H1 (cell line): ENCODE measurements around the gene TRAF1. TPM values are rescaled to one million over a fixed set of nuclear protein-coding genes. Genes with fewer than 3 reads are reported as not detected.

Source experiments
- CTCF ChIA-PET: fragments of 300-600 bp; sonication (Branson Sonifier 250); formaldehyde crosslinking; loops from one replicate; lab custom pipeline; 2021; ENCODE audit not compliant: partially characterized antibody; lab: Charles Lee
- POLR2A ChIA-PET: fragments of 300-600 bp; sonication (Branson Sonifier 250); formaldehyde crosslinking; loops from one replicate; lab custom pipeline; 2021; ENCODE audit warnings: inconsistent platforms; ENCODE audit not compliant: partially characterized antibody; lab: Charles Lee
- DNase-seq, 2 experiments: peaks; one replicate each; pipeline versions ENCODE4 v3.0.0 to v3.0.0-alpha.2; 2010 to 2022; ENCODE audit warnings: low spot score in 2 of 2, low read depth in 1 of 2, mixed read lengths in 1 of 2
- FAIRE-seq: peaks from 2 replicates; lab custom pipeline; 2011; peaks lifted over from hg19 to GRCh38; lab: Jason Lieb, UNC
- H2AFZ ChIP-seq: 2 replicates; pipeline ENCODE4 v1.8.1; 2012; ENCODE audit warnings: low read length, inconsistent platforms
- H2AK5ac ChIP-seq: 2 replicates; pipeline ENCODE4 v1.6.1; 2013; ENCODE audit warnings: low read depth, low read length
- H2BK120ac ChIP-seq: replicated peaks from 2 replicates; pipeline ENCODE3; 2013; ENCODE audit warnings: low read depth, low read length, inconsistent platforms
- H2BK12ac ChIP-seq: 2 replicates; pipeline ENCODE4 v1.6.1; 2013; ENCODE audit warnings: low read depth, low read length
- H2BK15ac ChIP-seq: 2 replicates; pipeline ENCODE4 v1.6.1; 2013; ENCODE audit warnings: low read length
- H2BK20ac ChIP-seq: 2 replicates; pipeline ENCODE4 v1.6.1; 2013; ENCODE audit warnings: low read length
- H2BK5ac ChIP-seq: 2 replicates; pipeline ENCODE4 v1.6.1; 2013; ENCODE audit warnings: low read depth, low read length
- H3K14ac ChIP-seq: 2 replicates; pipeline ENCODE4 v1.6.1; 2013; ENCODE audit warnings: inconsistent platforms; ENCODE audit not compliant: insufficient read length
- H3K18ac ChIP-seq: 2 replicates; pipeline ENCODE4 v1.6.1; 2013; ENCODE audit warnings: low read length; ENCODE audit errors: extremely low read depth
- H3K23ac ChIP-seq: 2 replicates; pipeline ENCODE4 v1.6.1; 2013; ENCODE audit warnings: inconsistent platforms; ENCODE audit not compliant: insufficient read length
- H3K23me2 ChIP-seq: 2 replicates; pipeline ENCODE4 v1.6.1; 2013; ENCODE audit warnings: low read depth, low read length
- H3K27ac ChIP-seq: 2 replicates; pipeline ENCODE4 v1.6.1; 2011; ENCODE audit warnings: low read depth, low read length, inconsistent platforms
- H3K27me3 ChIP-seq, 4 experiments: replicated peaks in 1 of 4; 1 replicate in 1 of 4; 2 replicates in 3 of 4; pipeline versions ENCODE4 v1.6.1 to v1.8.1; 2011 to 2013; ENCODE audit warnings: low read length in 3 of 4, mild to moderate bottlenecking in 3 of 4, inconsistent platforms in 2 of 4, mixed read lengths in 2 of 4, moderate library complexity in 1 of 4; ENCODE audit not compliant: control insufficient read depth in 3 of 4, insufficient read depth in 3 of 4; ENCODE audit errors: extremely low read depth in 1 of 4
- H3K36me3 ChIP-seq, 4 experiments: 2 replicates each; pipeline versions ENCODE4 v1.6.1 to v1.8.1; 2011 to 2013; ENCODE audit warnings: mild to moderate bottlenecking in 4 of 4, low read length in 3 of 4, moderate library complexity in 2 of 4, control low read depth in 1 of 4, inconsistent platforms in 1 of 4; ENCODE audit not compliant: insufficient read depth in 4 of 4, control insufficient read depth in 2 of 4
- H3K4ac ChIP-seq: replicated peaks from 2 replicates; pipeline ENCODE3; 2013; ENCODE audit warnings: low read length, low read depth, mixed read lengths, inconsistent platforms; ENCODE audit not compliant: insufficient read length
- H3K4me1 ChIP-seq, 4 experiments: replicated peaks in 1 of 4; 1 replicate in 1 of 4; 2 replicates in 3 of 4; pipeline versions ENCODE4 v1.6.1 to v1.8.1; 2011 to 2013; ENCODE audit warnings: low read length in 3 of 4, inconsistent platforms in 2 of 4, mixed read lengths in 1 of 4; ENCODE audit not compliant: insufficient read depth in 4 of 4, control insufficient read depth in 3 of 4
- H3K4me2 ChIP-seq, 2 experiments: 2 replicates each; pipeline versions ENCODE4 v1.6.1 to v1.8.1; 2011 to 2013; ENCODE audit warnings: low read depth in 2 of 2, low read length in 2 of 2, control low read depth in 1 of 2, inconsistent platforms in 1 of 2, mild to moderate bottlenecking in 1 of 2; ENCODE audit not compliant: insufficient read depth in 1 of 2
- H3K4me3 ChIP-seq, 4 experiments: fragments of 200-600, 300-600 bp in 1 of 4; sonication (generic), shearing (Covaris generic), sonication (Bioruptor Twin) in 1 of 4; 2 replicates each; pipeline versions ENCODE4 v1.5.1 to v1.8.1; 2011 to 2016; ENCODE audit warnings: low read length in 4 of 4, low read depth in 3 of 4, control low read depth in 2 of 4, inconsistent platforms in 2 of 4, mild to moderate bottlenecking in 2 of 4, mixed read lengths in 1 of 4, moderate library complexity in 1 of 4; ENCODE audit not compliant: insufficient read depth in 2 of 4; ENCODE audit errors: extremely low read depth in 1 of 4
- H3K56ac ChIP-seq: replicated peaks from 2 replicates; pipeline ENCODE3; 2013; ENCODE audit warnings: low read depth, mild to moderate bottlenecking, mixed read lengths, low read length, inconsistent platforms; ENCODE audit not compliant: insufficient read length
- H3K79me1 ChIP-seq: 2 replicates; pipeline ENCODE4 v1.6.1; 2013; ENCODE audit warnings: low read depth, low read length, control low read depth
- H3K79me2 ChIP-seq, 2 experiments: 2 replicates each; pipeline versions ENCODE4 v1.6.1 to v1.8.1; 2012 to 2013; ENCODE audit warnings: low read length in 2 of 2, mild to moderate bottlenecking in 2 of 2, inconsistent platforms in 1 of 2; ENCODE audit not compliant: insufficient read depth in 2 of 2, control insufficient read depth in 1 of 2
- H3K9ac ChIP-seq, 4 experiments: replicated peaks in 1 of 4; 1 replicate in 1 of 4; 2 replicates in 3 of 4; pipeline versions ENCODE4 v1.6.1 to v1.8.1; 2011 to 2013; ENCODE audit warnings: low read depth in 3 of 4, low read length in 3 of 4, control low read depth in 2 of 4, mild to moderate bottlenecking in 2 of 4, moderate library complexity in 2 of 4, inconsistent platforms in 1 of 4; ENCODE audit errors: extremely low read depth in 1 of 4
- H3K9me3 ChIP-seq, 2 experiments: 2 replicates each; pipeline versions ENCODE4 v1.6.1 to v1.8.1; 2012 to 2013; ENCODE audit warnings: mild to moderate bottlenecking in 2 of 2, moderate library complexity in 2 of 2, control low read depth in 1 of 2, inconsistent platforms in 1 of 2, low read depth in 1 of 2, low read length in 1 of 2, mixed read lengths in 1 of 2; ENCODE audit not compliant: insufficient read depth in 2 of 2
- H4K20me1 ChIP-seq, 2 experiments: replicated peaks in 1 of 2; 2 replicates each; pipeline versions ENCODE3 to v1.8.1; 2011 to 2013; ENCODE audit warnings: inconsistent platforms in 2 of 2, low read length in 2 of 2, mild to moderate bottlenecking in 1 of 2; ENCODE audit not compliant: insufficient read depth in 2 of 2, control insufficient read depth in 1 of 2
- H4K5ac ChIP-seq: 2 replicates; pipeline ENCODE4 v1.6.1; 2013; ENCODE audit warnings: low read length, low read depth, mixed read lengths, inconsistent platforms; ENCODE audit not compliant: insufficient read length
- H4K8ac ChIP-seq: 2 replicates; pipeline ENCODE4 v1.8.0; 2013; ENCODE audit warnings: mild to moderate bottlenecking, moderate library complexity, low read length, inconsistent platforms; ENCODE audit not compliant: insufficient read depth; ENCODE audit errors: extremely low read depth
- H4K91ac ChIP-seq: replicated peaks from 2 replicates; pipeline ENCODE3; 2013; ENCODE audit warnings: low read length, mixed read lengths, inconsistent platforms; ENCODE audit not compliant: insufficient read length
- CEBPB ChIP-seq: IDR thresholded peaks from 2 replicates; pipeline ENCODE4 v1.6.1; 2012; ENCODE audit warnings: low read depth, low read length
- EZH2 ChIP-seq: fragments of 200-600 bp; sonication (generic); IDR thresholded peaks from 2 replicates; pipeline ENCODE4 v1.7.1; 2012; ENCODE audit warnings: low read depth, mild to moderate bottlenecking, moderate library complexity, low read length, inconsistent platforms; ENCODE audit not compliant: severe bottlenecking
- HDAC6 ChIP-seq: IDR thresholded peaks from one replicate; pipeline ENCODE4 v1.7.1; 2012; ENCODE audit warnings: low read depth, mild to moderate bottlenecking, inconsistent platforms, low read length, moderate library complexity
- MAFK ChIP-seq: IDR thresholded peaks from 2 replicates; pipeline ENCODE4 v1.6.1; 2012; ENCODE audit warnings: low read depth, mild to moderate bottlenecking, improper control_type of control experiment, low read length
- MAX ChIP-seq: IDR thresholded peaks from 2 replicates; pipeline ENCODE4 v1.6.1; 2012; ENCODE audit warnings: inconsistent platforms
- NRF1 ChIP-seq: IDR thresholded peaks from 2 replicates; pipeline ENCODE4 v1.6.1; 2011; ENCODE audit warnings: mild to moderate bottlenecking, low read depth, low read length, improper control_type of control experiment
- RNF2 ChIP-seq: fragments of 200-900, 300-1000 bp; sonication (generic); IDR thresholded peaks from 2 replicates; pipeline ENCODE4 v1.7.1; 2016; ENCODE audit warnings: borderline replicate concordance, low read depth, mild to moderate bottlenecking, antibody characterized with exemption, low read length; ENCODE audit not compliant: poor library complexity, severe bottlenecking; ENCODE audit errors: missing control alignments
- SAP30 ChIP-seq: fragments of 300-600 bp; sonication (generic); IDR thresholded peaks from 2 replicates; pipeline ENCODE4 v1.7.1; 2012; ENCODE audit warnings: low read length, moderate library complexity, mild to moderate bottlenecking, inconsistent platforms; ENCODE audit not compliant: insufficient read depth, insufficient replicate concordance
- SIX5 ChIP-seq: IDR thresholded peaks from 2 replicates; pipeline ENCODE4 v1.6.1; 2011; ENCODE audit warnings: mild to moderate bottlenecking, low read depth, low read length
- TAF1 ChIP-seq: IDR thresholded peaks from 2 replicates; pipeline ENCODE4 v1.6.1; 2011; ENCODE audit warnings: mild to moderate bottlenecking, low read depth, low read length
- TBP ChIP-seq: IDR thresholded peaks from 2 replicates; pipeline ENCODE4 v1.6.1; 2011; ENCODE audit warnings: low read depth, low read length, improper control_type of control experiment
- WGBS, 2 experiments: shearing (Covaris generic) in 1 of 2; methylation state at CpG; one replicate each; pipeline versions ENCODE4 v1.1.6 to v1.1.7; 2013 to 2015; ENCODE audit warnings: low lambda C conversion rate in 2 of 2, mixed read lengths in 2 of 2, inconsistent platforms in 1 of 2, low coverage in 1 of 2, missing lambda C conversion rate in 1 of 2; ENCODE audit not compliant: insufficient replicate concordance in 2 of 2, insufficient coverage in 1 of 2, insufficient read length in 1 of 2; ENCODE audit errors: extremely low coverage in 1 of 2, missing lambda C conversion rate in 1 of 2; 5-methylcytosine and 5-hydroxymethylcytosine counted together
- polyA plus RNA-seq, 7 experiments: library from polyadenylated mRNA; depleted of rRNA in 3 of 7; stranded (reverse) in 5 of 7; unstranded in 2 of 7; fragments of >200 nt in 5 of 7; fragments of 200-250 nt in 2 of 7; gene quantifications; 1 replicate in 5 of 7; 2 replicates in 1 of 7; 4 replicates in 1 of 7; pipeline versions ENCODE4 v1.2.1 to v1.2.3, GENCODE V29; 2011 to 2013; ENCODE audit warnings: missing spikeins in 2 of 7, mixed read lengths in 2 of 7
- total RNA-seq: library from RNA; stranded (reverse); fragmentation: NEBNext Ultra II Directional; extraction: Animal tissue kit (Norgen Biotek cat#: 25700); gene quantifications from 2 replicates; pipeline ENCODE4 v1.2.1, GENCODE V29; 2021
- TF ChIP-seq, protein P1 (sequence below): IDR thresholded peaks from 2 replicates; pipeline ENCODE4 v1.6.1; 2011; ENCODE audit warnings: low read length, improper control_type of control experiment

Gene TRAF1
- total and polyA plus RNA-seq, 2 of the 8 experiments (the other 6 are each of a cell fraction or from before 2014, with no cell fraction given), result 1.6 to 3.2 TPM

- H3K23me2 ChIP-seq, result no peaks in the 10 kb centered on the region
- no peaks in the 10 kb centered on the region for H3K79me1 ChIP-seq
- H3K9me3 ChIP-seq, result no peaks in the 10 kb centered on the region
- WGBS, 2 experiments, result 92% methylated on average over 3 of the region's 3 CpGs; no CpG with 5 or more reads in 1 of the 2 experiments
- ChIA-PET POLR2A (no interaction called here), CTCF (interaction anchor here (1.0 to 8.5 kb wide), 3 partner anchors 15 to 28 kb away, joined by 3 to 71 read pairs (median 4); no protein-coding TSS in a partner anchor)
- no peak overlapping the region for H3K9ac ChIP-seq
- no peak overlapping the region for H3K27ac ChIP-seq
- H4K5ac ChIP-seq, result no peak overlapping the region
- no peak overlapping the region for H4K8ac ChIP-seq
- no peak overlapping the region for H2BK15ac ChIP-seq
- peaks cover 0 to 12% (median 8%) of the 10 kb centered on the region in 4 experiments; a peak in 5 of 7 replicates for H3K4me1 ChIP-seq
- H2BK5ac ChIP-seq, result 0 out of 2 replicates have a peak overlapping the region, but pooled peaks have one; percentile 14
- no peak overlapping the region for H4K91ac ChIP-seq
- H2AFZ ChIP-seq, result no peak overlapping the region
- no peak overlapping the region for H3K14ac ChIP-seq
- H2BK12ac ChIP-seq, result peak overlapping the region; percentile 43; the same call in 1 of the 2 replicates
- H3K23ac ChIP-seq, result no peak overlapping the region
- no peaks in the 10 kb centered on the region for H3K36me3 ChIP-seq
- no peak overlapping the region for H3K56ac ChIP-seq
- no peak overlapping the region for H2AK5ac ChIP-seq
- DNase-seq (no peak), FAIRE-seq (no peak)
- no peaks in the 10 kb centered on the region; a peak in 1 of 7 replicates for H3K27me3 ChIP-seq
- no peaks in the 10 kb centered on the region for H4K20me1 ChIP-seq
- H2BK120ac ChIP-seq, result no peak overlapping the region
- H3K18ac ChIP-seq, result no peak overlapping the region
- H2BK20ac ChIP-seq, result 0 out of 2 replicates have a peak overlapping the region, but pooled peaks have one; percentile 32
- H3K4me3 ChIP-seq, result no peak overlapping the region
- H3K79me2 ChIP-seq, result no peaks in the 10 kb centered on the region
- no peak for TF ChIP-seq SIX5
- no peak for TF ChIP-seq MAFK
- TF ChIP-seq, protein P1, sequence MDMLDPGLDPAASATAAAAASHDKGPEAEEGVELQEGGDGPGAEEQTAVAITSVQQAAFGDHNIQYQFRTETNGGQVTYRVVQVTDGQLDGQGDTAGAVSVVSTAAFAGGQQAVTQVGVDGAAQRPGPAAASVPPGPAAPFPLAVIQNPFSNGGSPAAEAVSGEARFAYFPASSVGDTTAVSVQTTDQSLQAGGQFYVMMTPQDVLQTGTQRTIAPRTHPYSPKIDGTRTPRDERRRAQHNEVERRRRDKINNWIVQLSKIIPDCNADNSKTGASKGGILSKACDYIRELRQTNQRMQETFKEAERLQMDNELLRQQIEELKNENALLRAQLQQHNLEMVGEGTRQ, result no peak
- TF ChIP-seq CEBPB, result no peak
- TF ChIP-seq NRF1, result no peak
- no peak for TF ChIP-seq TBP
- TF ChIP-seq TAF1, result no peak
- TF ChIP-seq SAP30, result no peak
- TF ChIP-seq EZH2, result no peak
- no peak for TF ChIP-seq RNF2
- TF ChIP-seq MAX, result no peak
- no peak for TF ChIP-seq HDAC6
- TF ChIP-seq, all 59 proteins: peak for 0
- Histone ChIP-seq H3K4ac (no peak overlapping the region), H3K4me2 (no peak overlapping the region)
Measured at GRCh38 chr9:120914396-120914795, 12.2 kb downstream of the TRAF1 start.
